Measurements from ENCODE around the gene TROAP. TPM values are rescaled to one million over a fixed set of nuclear protein-coding genes. Genes with fewer than 3 reads are reported as not detected.

Gene TROAP
- total and polyA plus RNA-seq, 5 experiments from 2014 or later = 0.24 to 1.7 (median 0.62) TPM; not detected in 2

- no peak for DNase-seq
- Mint-ChIP-seq H3K36me3 (no peaks in the 10 kb centered on the region), H3K27ac (peak overlapping the region in 1 of 10 donors; percentile 85), H3K4me3 (peak overlapping the region in 2 of 10 donors; percentile 25 to 26), H3K9me3 (peaks cover 0 to 3% (median 0%) of the 10 kb centered on the region in 9 donors), H3K4me1 (peaks cover 20 to 37% (median 30%) of the 10 kb centered on the region in 4 donors), H3K27me3 (peaks cover 36 to 77% (median 66%) of the 10 kb centered on the region in 5 donors)
- ATAC-seq = no peak
- POLR2A ChIA-PET = interaction anchor here (1.2 to 1.4 kb wide), 2 partner anchors 12 kb away, joined by 3 read pairs; partner anchors contain the start of gene TROAP
Observed at GRCh38 chr12:49334226-49334625, 11.2 kb downstream of the TROAP start.

- POLR2A ChIA-PET = interaction anchor here (1.4 kb wide), 1 partner anchor 11 kb away, joined by 3 read pairs; no protein-coding TSS in a partner anchor
- H3K9me3 Mint-ChIP-seq = peaks cover 0 to 3% (median 0%) of the 10 kb centered on the region in 9 donors
- H3K4me3 Mint-ChIP-seq = peak overlapping the region in 1 of 10 donors; percentile 26
- ATAC-seq (no peak), DNase-seq (no peak)
- peaks cover 20 to 37% (median 30%) of the 10 kb centered on the region in 4 donors for H3K4me1 Mint-ChIP-seq
- peak overlapping the region in 1 of 10 donors; percentile 85 for H3K27ac Mint-ChIP-seq
- H3K27me3 Mint-ChIP-seq = peaks cover 36 to 81% (median 70%) of the 10 kb centered on the region in 5 donors
- no peaks in the 10 kb centered on the region for H3K36me3 Mint-ChIP-seq
Observed at GRCh38 chr12:49334681-49335080, 11.6 kb downstream of the TROAP start.

GRCh38 chr12:49335118-49335954 lies 12.3 kb downstream of the TROAP start:
- Mint-ChIP-seq H3K4me3 (peak overlapping the region in 8 of 10 donors; percentile 31 to 69 (median 46)), H3K36me3 (no peaks in the 10 kb centered on the region), H3K27me3 (peaks cover 36 to 88% (median 76%) of the 10 kb centered on the region in 5 donors), H3K4me1 (peaks cover 20 to 37% (median 30%) of the 10 kb centered on the region in 4 donors), H3K9me3 (peaks cover 0 to 3% (median 0%) of the 10 kb centered on the region in 9 donors), H3K27ac (no peak overlapping the region)
- POLR2A ChIA-PET = interaction anchor here (0.6 to 1.4 kb wide), 2 partner anchors 11 to 21 kb away, joined by 3 read pairs; no protein-coding TSS in a partner anchor
- ATAC-seq (no peak), DNase-seq (no peak)

GRCh38 chr12:49335955-49336644 lies 13.0 kb downstream of the TROAP start:
- H3K27ac Mint-ChIP-seq = no peak overlapping the region
- no peak for DNase-seq
- H3K4me3 Mint-ChIP-seq = peak overlapping the region in 2 of 10 donors; percentile 34 to 69
- no peaks in the 10 kb centered on the region for H3K36me3 Mint-ChIP-seq
- POLR2A ChIA-PET = interaction anchor here (0.6 to 1.5 kb wide), 3 partner anchors 13 to 47 kb away, joined by 3 to 5 read pairs (median 5); partner anchors contain the start of gene TROAP
- peaks cover 20 to 37% (median 30%) of the 10 kb centered on the region in 4 donors for H3K4me1 Mint-ChIP-seq
- H3K9me3 Mint-ChIP-seq = peaks cover 0 to 3% (median 0%) of the 10 kb centered on the region in 9 donors
- H3K27me3 Mint-ChIP-seq = peaks cover 36 to 90% (median 76%) of the 10 kb centered on the region in 5 donors
- ATAC-seq = no peak

- H3K27ac Mint-ChIP-seq = peak within 1 kb of the TSS in 5 of 10 donors; percentile 14 to 77 (median 18)
- peaks cover 20 to 36% (median 30%) of the 10 kb centered on the region in 4 donors for H3K4me1 Mint-ChIP-seq
- ATAC-seq = peak; percentile 86
- no peaks in the 10 kb centered on the region for H3K36me3 Mint-ChIP-seq
- H3K27me3 Mint-ChIP-seq = peaks cover 30 to 83% (median 68%) of the 10 kb centered on the region in 5 donors
- peak within 1 kb of the TSS; percentile 20 to 83 (median 76) for H3K4me3 Mint-ChIP-seq
- peaks cover 0 to 3% (median 0%) of the 10 kb centered on the region in 9 donors for H3K9me3 Mint-ChIP-seq
- POLR2A ChIA-PET = interaction anchor here (0.5 to 1.5 kb wide), 3 partner anchors 14 to 654 kb away, joined by 3 to 5 read pairs (median 5); partner anchors contain the start of gene TROAP
- DNase-seq = peak; percentile 75 to 94 (median 87)
Observed at GRCh38 chr12:49336645-49337584, 13.9 kb downstream of the TROAP start, which contains the start of gene C1QL4. Gene C1QL4, minus strand, starts transcription at chr12:49337188. Its CDS starts 711 bp downstream, at chr12:49336477.

GRCh38 chr12:49338830-49339463 lies 15.9 kb downstream of the TROAP start:
- DNase-seq = no peak
- no peak for ATAC-seq
- peaks cover 27 to 80% (median 63%) of the 10 kb centered on the region in 5 donors for H3K27me3 Mint-ChIP-seq
- peaks cover 0 to 3% (median 0%) of the 10 kb centered on the region in 9 donors for H3K9me3 Mint-ChIP-seq
- no peak overlapping the region for H3K27ac Mint-ChIP-seq
- POLR2A ChIA-PET = no interaction called here
- no peaks in the 10 kb centered on the region for H3K36me3 Mint-ChIP-seq
- no peak overlapping the region for H3K4me3 Mint-ChIP-seq
- peaks cover 22 to 40% (median 39%) of the 10 kb centered on the region in 4 donors for H3K4me1 Mint-ChIP-seq

- DNase-seq (no peak), ATAC-seq (no peak)
- Mint-ChIP-seq H3K27ac (no peak overlapping the region), H3K27me3 (peaks cover 26 to 80% (median 64%) of the 10 kb centered on the region in 5 donors), H3K9me3 (peaks cover 0 to 3% (median 0%) of the 10 kb centered on the region in 9 donors), H3K36me3 (no peaks in the 10 kb centered on the region), H3K4me1 (peaks cover 25 to 43% (median 40%) of the 10 kb centered on the region in 4 donors), H3K4me3 (no peak overlapping the region)
- POLR2A ChIA-PET = no interaction called here
Observed at GRCh38 chr12:49339464-49339861, 16.4 kb downstream of the TROAP start.

- peak overlapping the region in 1 of 10 donors; percentile 45 for H3K27ac Mint-ChIP-seq
- peak overlapping the region in 3 of 10 donors; percentile 23 to 49 (median 29) for H3K4me3 Mint-ChIP-seq
- H3K4me1 Mint-ChIP-seq = peaks cover 22 to 44% (median 37%) of the 10 kb centered on the region in 4 donors
- no peaks in the 10 kb centered on the region for H3K36me3 Mint-ChIP-seq
- H3K9me3 Mint-ChIP-seq = peaks cover 0 to 3% (median 0%) of the 10 kb centered on the region in 9 donors
- DNase-seq (no peak), ATAC-seq (no peak)
- POLR2A ChIA-PET = no interaction called here
- H3K27me3 Mint-ChIP-seq = peaks cover 20 to 74% (median 59%) of the 10 kb centered on the region in 5 donors
Observed at GRCh38 chr12:49340095-49340870, 17.2 kb downstream of the TROAP start.

- Mint-ChIP-seq H3K4me3 (peak overlapping the region in 7 of 10 donors; percentile 4 to 85 (median 29)), H3K27me3 (peaks cover 15 to 75% (median 58%) of the 10 kb centered on the region in 5 donors), H3K9me3 (peaks cover 0 to 3% (median 0%) of the 10 kb centered on the region in 9 donors), H3K36me3 (no peaks in the 10 kb centered on the region), H3K27ac (peak overlapping the region in 1 of 10 donors; percentile 18), H3K4me1 (peaks cover 20 to 46% (median 42%) of the 10 kb centered on the region in 4 donors)
- DNase-seq (no peak), ATAC-seq (no peak)
- POLR2A ChIA-PET = interaction anchor here (0.6 to 1.4 kb wide), 2 partner anchors 9 to 169 kb away, joined by 3 to 5 read pairs; no protein-coding TSS in a partner anchor
Observed at GRCh38 chr12:49340971-49341776, 18.1 kb downstream of the TROAP start.

GRCh38 chr12:49341777-49342065 lies 18.7 kb downstream of the TROAP start:
- peaks cover 24 to 50% (median 45%) of the 10 kb centered on the region in 4 donors for H3K4me1 Mint-ChIP-seq
- peaks cover 0 to 3% (median 0%) of the 10 kb centered on the region in 9 donors for H3K9me3 Mint-ChIP-seq
- POLR2A ChIA-PET = interaction anchor here (0.6 to 1.4 kb wide), 2 partner anchors 10 to 168 kb away, joined by 3 to 5 read pairs; no protein-coding TSS in a partner anchor
- DNase-seq (no peak), ATAC-seq (no peak)
- H3K27me3 Mint-ChIP-seq = peaks cover 17 to 78% (median 60%) of the 10 kb centered on the region in 5 donors
- peak overlapping the region in 8 of 10 donors; percentile 10 to 85 (median 45) for H3K4me3 Mint-ChIP-seq
- H3K27ac Mint-ChIP-seq = no peak overlapping the region
- H3K36me3 Mint-ChIP-seq = peaks cover 0 to 3% (median 0%) of the 10 kb centered on the region in 3 donors

Measured in naive thymus-derived CD8-positive, alpha-beta T cell (primary cell).